CD4-positive, alpha-beta memory T cell (primary cell): ENCODE measurements around the gene THNSL1. TPM values are rescaled to one million over a fixed set of nuclear protein-coding genes. Genes with fewer than 3 reads are reported as not detected.
"Not testable (repeated sequence)": the region's sequence is repeated elsewhere in the genome, so short reads cannot be mapped to it uniquely, and the experiment has no call there.

ENCODE experiments used
- CTCF ChIA-PET: fragments of 350-600 bp; sonication (Branson Sonifier 250); formaldehyde crosslinking; loops from one replicate; lab custom pipeline; 2021; ENCODE audit warnings: inconsistent platforms; ENCODE audit not compliant: partially characterized antibody; lab: Charles Lee
- POLR2A ChIA-PET: fragments of 350-600 bp; sonication (Branson Sonifier 250); formaldehyde crosslinking; loops from one replicate; lab custom pipeline; 2021; ENCODE audit not compliant: partially characterized antibody; lab: Charles Lee
- DNase-seq, 5 donors: peaks; one replicate each; pipeline versions ENCODE4 v3.0.0 to v3.0.0-alpha.2; 2020 to 2022; ENCODE audit warnings: mixed read lengths in 1 of 5
- H3K27ac ChIP-seq: one replicate; pipeline ENCODE4 v1.7.0; 2013; ENCODE audit warnings: low read depth, low read length
- H3K27me3 ChIP-seq: 2 replicates; pipeline ENCODE4 v1.7.0; 2013; ENCODE audit warnings: mild to moderate bottlenecking, low read length, moderate library complexity; ENCODE audit not compliant: insufficient read depth
- H3K36me3 ChIP-seq: 2 replicates; pipeline ENCODE4 v1.7.0; 2013; ENCODE audit warnings: mild to moderate bottlenecking, low read length, moderate library complexity; ENCODE audit not compliant: insufficient read depth
- H3K4me1 ChIP-seq: 2 replicates; pipeline ENCODE4 v1.7.0; 2013; ENCODE audit warnings: mild to moderate bottlenecking, low read length, moderate library complexity; ENCODE audit not compliant: insufficient read depth
- H3K4me3 ChIP-seq, 2 donors: one replicate each; pipeline ENCODE4 v1.7.0; 2013; ENCODE audit warnings: low read length in 2 of 2, mild to moderate bottlenecking in 1 of 2
- H3K9me3 ChIP-seq, 2 donors: one replicate each; pipeline ENCODE4 v1.7.0; 2013; ENCODE audit warnings: low read length in 2 of 2, control low read depth in 1 of 2; ENCODE audit not compliant: control insufficient read depth in 1 of 2
- H3K27ac Mint-ChIP-seq, 7 donors: one replicate each; pipeline ENCODE4 v1.8.0; 2020 to 2021; ENCODE audit warnings: mixed read lengths in 7 of 7, mild to moderate bottlenecking in 6 of 7, inconsistent platforms in 3 of 7, moderate library complexity in 3 of 7
- H3K27me3 Mint-ChIP-seq, 2 donors: one replicate each; pipeline ENCODE4 v1.8.0; 2020 to 2021; ENCODE audit warnings: mixed read lengths in 2 of 2
- H3K36me3 Mint-ChIP-seq, 2 donors: one replicate each; pipeline ENCODE4 v1.8.0; 2020 to 2021; ENCODE audit warnings: mixed read lengths in 2 of 2, inconsistent platforms in 1 of 2, mild to moderate bottlenecking in 1 of 2
- H3K4me1 Mint-ChIP-seq, 4 donors: one replicate each; pipeline ENCODE4 v1.8.0; 2020 to 2021; ENCODE audit warnings: mixed read lengths in 4 of 4, mild to moderate bottlenecking in 1 of 4
- H3K4me3 Mint-ChIP-seq, 8 donors: one replicate each; pipeline ENCODE4 v1.8.0; 2020 to 2021; ENCODE audit warnings: mixed read lengths in 8 of 8, mild to moderate bottlenecking in 7 of 8, moderate library complexity in 6 of 8, inconsistent platforms in 3 of 8
- H3K9me3 Mint-ChIP-seq, 8 donors: one replicate each; pipeline ENCODE4 v1.8.0; 2020 to 2021; ENCODE audit warnings: mixed read lengths in 8 of 8, mild to moderate bottlenecking in 5 of 8, inconsistent platforms in 3 of 8, moderate library complexity in 1 of 8
- intact Hi-C: fragments of 100-400 bp; cut with micrococcal nuclease; formaldehyde crosslinking; loops from one replicate; pipeline ENCODE4 v1.15.1; 2023
- polyA plus RNA-seq, 2 donors: library from polyadenylated mRNA; unstranded; fragments of 300-500 nt; fragmentation: Illumina TruSeq; gene quantifications; one replicate each; pipeline ENCODE4 v1.2.3, GENCODE V29; 2021
- total RNA-seq, 2 experiments: library from RNA; stranded (reverse); gene quantifications; one replicate each; pipeline ENCODE4 v1.2.3, GENCODE V29; 2021

THNSL1 gene
- total RNA-seq (1 to 10 TPM; 6.7 to 7.5 TPM), polyA plus RNA-seq (1 to 10 TPM; 3.2 to 7.3 TPM)

- peaks cover 22% of the 10 kb centered on the region for H3K4me1 ChIP-seq
- POLR2A ChIA-PET = interaction anchor here (0.9 to 1.7 kb wide), 10 partner anchors 26 to 1652 kb away, joined by 3 to 30 read pairs (median 4); partner anchors contain the start of gene ARHGAP21
- peak within 1 kb of the TSS; percentile 88 to 97 (median 93) for H3K4me3 Mint-ChIP-seq
- H3K27ac Mint-ChIP-seq = peak within 1 kb of the TSS; percentile 96 to 99 (median 98)
- peaks cover 0 to 5% of the 10 kb centered on the region in 2 donors for H3K36me3 Mint-ChIP-seq
- H3K4me1 Mint-ChIP-seq = peaks cover 9 to 25% (median 17%) of the 10 kb centered on the region in 4 donors
- no peaks in the 10 kb centered on the region for H3K27me3 Mint-ChIP-seq
- H3K27me3 ChIP-seq = no peaks in the 10 kb centered on the region
- no peaks in the 10 kb centered on the region for H3K9me3 Mint-ChIP-seq
- peak within 1 kb of the TSS; percentile 85 for H3K27ac ChIP-seq
- CTCF ChIA-PET = interaction anchor here (0.5 to 1.4 kb wide), 7 partner anchors 9 to 1865 kb away, joined by 3 to 5 read pairs (median 3); no protein-coding TSS in a partner anchor
- H3K9me3 ChIP-seq = no peaks in the 10 kb centered on the region
- intact Hi-C loops = loop anchor here (1.0 to 10.0 kb wide), 7 partner anchors 46 to 1578 kb away; partner anchors contain the start of genes OTUD1 and PRTFDC1
- H3K4me3 ChIP-seq = peak within 1 kb of the TSS; percentile 30 to 76
- DNase-seq = peak; percentile 95 to 99 (median 97)
- no peaks in the 10 kb centered on the region for H3K36me3 ChIP-seq
Observed at GRCh38 chr10:25016376-25017153, at the start of gene THNSL1. THNSL1 (plus strand) TSS chr10:25016612; CDS start chr10:25023224, 6,612 bp downstream.

DNA sequence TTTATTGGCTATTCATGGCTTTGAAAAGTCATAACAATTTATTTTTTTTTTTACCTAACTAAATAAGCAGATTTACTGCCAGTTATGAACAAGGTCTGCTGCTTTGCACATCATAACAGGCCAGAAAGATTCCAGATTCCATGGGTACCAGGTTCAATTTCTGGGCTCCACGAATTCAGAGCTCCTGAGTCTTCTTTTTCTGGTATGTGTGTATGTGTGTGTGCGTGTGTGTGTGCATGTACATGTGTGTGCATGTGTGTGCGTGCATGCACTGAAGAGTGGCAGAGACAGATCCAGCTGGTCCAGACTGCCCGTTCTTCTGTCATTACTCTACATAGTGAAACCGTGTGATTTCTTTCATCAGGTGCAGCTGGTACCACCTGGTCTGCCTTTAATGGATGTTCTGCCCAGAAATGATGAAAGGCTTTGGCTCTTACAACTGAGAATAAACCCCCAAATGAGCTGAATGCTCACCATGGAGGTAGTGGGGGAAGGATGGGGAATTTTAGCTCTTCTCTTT lies 49.4 kb upstream of the THNSL1 start:
- Mint-ChIP-seq H3K27ac (no peak overlapping the region), H3K9me3 (no peaks in the 10 kb centered on the region), H3K4me3 (no peak overlapping the region), H3K27me3 (no peaks in the 10 kb centered on the region), H3K36me3 (no peaks in the 10 kb centered on the region), H3K4me1 (peaks cover 0 to 7% (median 2%) of the 10 kb centered on the region in 4 donors)
- Histone ChIP-seq H3K4me3 (no peak overlapping the region), H3K27me3 (no peaks in the 10 kb centered on the region), H3K36me3 (no peaks in the 10 kb centered on the region), H3K4me1 (peaks cover 4% of the 10 kb centered on the region), H3K9me3 (no peaks in the 10 kb centered on the region), H3K27ac (no peak overlapping the region)
- ChIA-PET POLR2A (no interaction called here), CTCF (no interaction called here)
- intact Hi-C loops = no loop called here
- DNase-seq = no peak

- H3K9me3 Mint-ChIP-seq = no peaks in the 10 kb centered on the region
- CTCF ChIA-PET = no interaction called here
- Histone ChIP-seq H3K36me3 (no peaks in the 10 kb centered on the region), H3K9me3 (no peaks in the 10 kb centered on the region), H3K27ac (no peak overlapping the region), H3K4me3 (no peak overlapping the region), H3K4me1 (peaks cover 4% of the 10 kb centered on the region), H3K27me3 (no peaks in the 10 kb centered on the region)
- H3K4me3 Mint-ChIP-seq = no peak overlapping the region
- DNase-seq = no peak
- H3K27me3 Mint-ChIP-seq = no peaks in the 10 kb centered on the region
- H3K36me3 Mint-ChIP-seq = no peaks in the 10 kb centered on the region
- no peak overlapping the region for H3K27ac Mint-ChIP-seq
- intact Hi-C loops = no loop called here
- POLR2A ChIA-PET = no interaction called here
- peaks cover 0 to 7% (median 2%) of the 10 kb centered on the region in 4 donors for H3K4me1 Mint-ChIP-seq
Observed at GRCh38 chr10:24968349-24968748, 48.1 kb upstream of the THNSL1 start.

DNA sequence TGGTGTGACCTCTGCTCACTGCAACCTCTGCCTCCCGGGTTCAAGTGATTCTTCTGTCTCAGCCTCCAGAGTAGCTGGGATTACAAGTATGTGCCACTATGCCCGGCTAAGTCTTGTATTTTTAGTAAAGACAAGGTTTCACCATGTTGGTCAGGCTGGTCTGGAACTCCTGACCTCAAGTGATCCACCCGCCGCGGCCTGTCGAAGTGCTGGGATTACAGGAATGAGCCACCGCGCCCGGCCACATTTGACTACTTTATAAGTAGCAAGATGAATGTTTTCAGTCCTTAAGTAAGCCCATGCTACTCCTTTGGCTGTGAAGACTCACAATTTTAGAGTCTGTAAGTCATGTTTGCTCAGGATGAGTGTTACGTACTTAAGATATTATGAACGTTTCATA lies 47.5 kb upstream of the THNSL1 start:
- H3K4me3 ChIP-seq, H3K36me3 ChIP-seq, H3K9me3 ChIP-seq, intact Hi-C loops, H3K4me3 Mint-ChIP-seq, H3K9me3 Mint-ChIP-seq, POLR2A ChIA-PET, H3K4me1 ChIP-seq, H3K4me1 Mint-ChIP-seq, H3K27me3 Mint-ChIP-seq, H3K27ac Mint-ChIP-seq, CTCF ChIA-PET, H3K36me3 Mint-ChIP-seq, H3K27me3 ChIP-seq, H3K27ac ChIP-seq, DNase-seq: not testable (repeated sequence)

DNA sequence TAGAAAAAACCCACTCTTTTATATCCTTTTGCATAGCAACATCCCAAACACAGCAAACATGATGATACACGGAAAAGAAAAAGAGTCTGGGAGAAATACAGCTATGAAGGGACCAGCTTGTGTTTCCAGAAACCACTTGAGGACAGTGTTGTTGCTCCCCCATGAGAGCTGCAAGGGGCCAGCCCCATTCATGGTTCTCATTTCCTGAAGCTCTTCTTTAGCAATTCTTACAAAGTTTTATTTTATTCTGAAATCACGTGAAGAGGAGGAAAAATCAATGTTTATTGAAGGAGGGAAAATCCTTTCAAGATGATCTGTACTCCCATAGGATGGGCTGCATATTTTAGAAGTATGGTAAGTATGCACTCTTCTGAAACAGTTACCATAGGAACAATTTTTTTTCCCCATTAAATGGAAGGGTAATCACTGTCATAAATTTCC lies 46.6 kb upstream of the THNSL1 start:
- Mint-ChIP-seq H3K36me3 (no peaks in the 10 kb centered on the region), H3K4me1 (peaks cover 0 to 7% (median 2%) of the 10 kb centered on the region in 4 donors), H3K4me3 (no peak overlapping the region), H3K27ac (no peak overlapping the region), H3K27me3 (no peaks in the 10 kb centered on the region), H3K9me3 (no peaks in the 10 kb centered on the region)
- no peak for DNase-seq
- intact Hi-C loops = no loop called here
- Histone ChIP-seq H3K4me1 (peaks cover 4% of the 10 kb centered on the region), H3K9me3 (no peaks in the 10 kb centered on the region), H3K4me3 (no peak overlapping the region), H3K36me3 (no peaks in the 10 kb centered on the region), H3K27me3 (no peaks in the 10 kb centered on the region), H3K27ac (no peak overlapping the region)
- ChIA-PET POLR2A (no interaction called here), CTCF (no interaction called here)

- Mint-ChIP-seq H3K4me1 (peaks cover 0 to 7% (median 2%) of the 10 kb centered on the region in 4 donors), H3K4me3 (no peak overlapping the region)
- H3K4me1 ChIP-seq = peaks cover 4% of the 10 kb centered on the region
Observed at GRCh38 chr10:24971374-24971773, 45.0 kb upstream of the THNSL1 start.

GRCh38 chr10:24973163-24973562 lies 43.2 kb upstream of the THNSL1 start:
- no peaks in the 10 kb centered on the region for H3K36me3 ChIP-seq
- ChIA-PET CTCF (no interaction called here), POLR2A (no interaction called here)
- Mint-ChIP-seq H3K36me3 (no peaks in the 10 kb centered on the region), H3K27ac (no peak overlapping the region), H3K4me1 (peaks cover 0 to 7% (median 2%) of the 10 kb centered on the region in 4 donors), H3K4me3 (no peak overlapping the region), H3K9me3 (no peaks in the 10 kb centered on the region), H3K27me3 (no peaks in the 10 kb centered on the region)
- DNase-seq = no peak
- intact Hi-C loops = no loop called here
- H3K4me1 ChIP-seq = peaks cover 4% of the 10 kb centered on the region
- H3K9me3 ChIP-seq = no peaks in the 10 kb centered on the region
- no peaks in the 10 kb centered on the region for H3K27me3 ChIP-seq
- no peak overlapping the region for H3K4me3 ChIP-seq
- H3K27ac ChIP-seq = no peak overlapping the region

More at GRCh38 chr10:24971374-24971773, 45.0 kb upstream of the THNSL1 start:
- Histone ChIP-seq H3K27me3 (no peaks in the 10 kb centered on the region), H3K4me3 (no peak overlapping the region), H3K27ac (no peak overlapping the region), H3K36me3 (no peaks in the 10 kb centered on the region), H3K9me3 (no peaks in the 10 kb centered on the region)
- Mint-ChIP-seq H3K36me3 (no peaks in the 10 kb centered on the region), H3K27ac (no peak overlapping the region), H3K9me3 (no peaks in the 10 kb centered on the region), H3K27me3 (no peaks in the 10 kb centered on the region)
- CTCF ChIA-PET = no interaction called here
- no peak for DNase-seq
- intact Hi-C loops = no loop called here
- POLR2A ChIA-PET = no interaction called here
